Activated CD4-positive, alpha-beta T cell treated with anti-CD3 and anti-CD28 coated beads, Interleukin-10, Interleukin-2, amounts not matched to agents 100 ng/mL and 50 ng/mL, durations not matched to agents 16 hours and 8 hours (primary cell): Measurements from ENCODE around the gene SLC39A8.

Source experiments
- DNase-seq: peaks from one replicate; pipeline ENCODE4 v3.0.0-alpha.2; 2020

Gene SLC39A8

GRCh38 chr4:102222838-102223409 is 122.4 kb downstream of the SLC39A8 start:
- DNase-seq = no peak

GRCh38 chr4:102219129-102219528 is 126.2 kb downstream of the SLC39A8 start:
- no peak for DNase-seq

- no peak for DNase-seq
Observed at GRCh38 chr4:102218656-102219055, 126.6 kb downstream of the SLC39A8 start.

- DNase-seq = no peak
Observed at GRCh38 chr4:102217775-102218355, 127.4 kb downstream of the SLC39A8 start.

- no peak for DNase-seq
Observed at GRCh38 chr4:102217345-102217744, 127.9 kb downstream of the SLC39A8 start.

- DNase-seq = no peak
Observed at GRCh38 chr4:102216666-102217065, 128.6 kb downstream of the SLC39A8 start.

- DNase-seq = no peak
Observed at GRCh38 chr4:102213031-102213430, 132.3 kb downstream of the SLC39A8 start.
